ENCODE data around the gene KSR1.

KSR1 gene

GRCh38 chr17:27549251-27549893 is 93.1 kb downstream of the KSR1 start:
- no peak overlapping the region for H3K27ac ChIP-seq (ENCODE audit: low read depth, low read length)
- no peak overlapping the region for H3K9ac ChIP-seq (ENCODE audit: low read depth, low read length)
- no peaks in the 10 kb centered on the region for H3K4me1 ChIP-seq (ENCODE audit: control insufficient read depth, insufficient read depth, low read length)
- no peaks in the 10 kb centered on the region for H3K27me3 ChIP-seq (ENCODE audit: control insufficient read depth, insufficient read depth, low read length)
- H3K9me3 ChIP-seq (ENCODE audit: control insufficient read depth, insufficient read depth, low read length), result no peaks in the 10 kb centered on the region
- no peaks in the 10 kb centered on the region for H3K36me3 ChIP-seq (ENCODE audit: control insufficient read depth, insufficient read depth, low read length)
- no peak overlapping the region for H3K4me3 ChIP-seq (ENCODE audit: low read depth, low read length)

GRCh38 chr17:27550291-27550930 is 94.2 kb downstream of the KSR1 start:
- no peak overlapping the region for H3K9ac ChIP-seq (ENCODE audit: low read depth, low read length)
- H3K4me1 ChIP-seq (ENCODE audit: control insufficient read depth, insufficient read depth, low read length), result no peaks in the 10 kb centered on the region
- no peaks in the 10 kb centered on the region for H3K36me3 ChIP-seq (ENCODE audit: control insufficient read depth, insufficient read depth, low read length)
- H3K27me3 ChIP-seq (ENCODE audit: control insufficient read depth, insufficient read depth, low read length), result no peaks in the 10 kb centered on the region
- H3K27ac ChIP-seq (ENCODE audit: low read depth, low read length), result no peak overlapping the region
- no peak overlapping the region for H3K4me3 ChIP-seq (ENCODE audit: low read depth, low read length)
- no peaks in the 10 kb centered on the region for H3K9me3 ChIP-seq (ENCODE audit: control insufficient read depth, insufficient read depth, low read length)

GRCh38 chr17:27550974-27551505 is 94.8 kb downstream of the KSR1 start:
- H3K36me3 ChIP-seq (ENCODE audit: control insufficient read depth, insufficient read depth, low read length), result no peaks in the 10 kb centered on the region
- H3K9ac ChIP-seq (ENCODE audit: low read depth, low read length), result no peak overlapping the region
- no peaks in the 10 kb centered on the region for H3K4me1 ChIP-seq (ENCODE audit: control insufficient read depth, insufficient read depth, low read length)
- peak overlapping the region; percentile 37 for H3K27ac ChIP-seq (ENCODE audit: low read depth, low read length)
- H3K4me3 ChIP-seq (ENCODE audit: low read depth, low read length), result no peak overlapping the region
- H3K9me3 ChIP-seq (ENCODE audit: control insufficient read depth, insufficient read depth, low read length), result no peaks in the 10 kb centered on the region
- no peaks in the 10 kb centered on the region for H3K27me3 ChIP-seq (ENCODE audit: control insufficient read depth, insufficient read depth, low read length)

- no peaks in the 10 kb centered on the region for H3K27me3 ChIP-seq (ENCODE audit: control insufficient read depth, insufficient read depth, low read length)
- peak overlapping the region; percentile 38 for H3K27ac ChIP-seq (ENCODE audit: low read depth, low read length)
Measured at GRCh38 chr17:27551701-27552248, 95.5 kb downstream of the KSR1 start.

GRCh38 chr17:27552276-27552732 is 96.1 kb downstream of the KSR1 start:
- H3K4me3 ChIP-seq (ENCODE audit: low read depth, low read length), result no peak overlapping the region
- no peaks in the 10 kb centered on the region for H3K27me3 ChIP-seq (ENCODE audit: control insufficient read depth, insufficient read depth, low read length)
- H3K36me3 ChIP-seq (ENCODE audit: control insufficient read depth, insufficient read depth, low read length), result no peaks in the 10 kb centered on the region
- no peak overlapping the region for H3K9ac ChIP-seq (ENCODE audit: low read depth, low read length)
- H3K27ac ChIP-seq (ENCODE audit: low read depth, low read length), result peak overlapping the region; percentile 48
- H3K9me3 ChIP-seq (ENCODE audit: control insufficient read depth, insufficient read depth, low read length), result no peaks in the 10 kb centered on the region
- H3K4me1 ChIP-seq (ENCODE audit: control insufficient read depth, insufficient read depth, low read length), result no peaks in the 10 kb centered on the region

More at GRCh38 chr17:27551701-27552248, 95.5 kb downstream of the KSR1 start:
- Histone ChIP-seq H3K4me1 (ENCODE audit: control insufficient read depth, insufficient read depth, low read length) (no peaks in the 10 kb centered on the region), H3K4me3 (ENCODE audit: low read depth, low read length) (no peak overlapping the region), H3K9me3 (ENCODE audit: control insufficient read depth, insufficient read depth, low read length) (no peaks in the 10 kb centered on the region), H3K9ac (ENCODE audit: low read depth, low read length) (no peak overlapping the region), H3K36me3 (ENCODE audit: control insufficient read depth, insufficient read depth, low read length) (no peaks in the 10 kb centered on the region)

GRCh38 chr17:27553019-27553511 is 96.8 kb downstream of the KSR1 start:
- Histone ChIP-seq H3K27ac (ENCODE audit: low read depth, low read length) (no peak overlapping the region), H3K4me1 (ENCODE audit: control insufficient read depth, insufficient read depth, low read length) (no peaks in the 10 kb centered on the region), H3K27me3 (ENCODE audit: control insufficient read depth, insufficient read depth, low read length) (no peaks in the 10 kb centered on the region), H3K9me3 (ENCODE audit: control insufficient read depth, insufficient read depth, low read length) (no peaks in the 10 kb centered on the region), H3K36me3 (ENCODE audit: control insufficient read depth, insufficient read depth, low read length) (0 out of 2 replicates have a peak, but pooled peaks cover 1% of the 10 kb centered on the region), H3K4me3 (ENCODE audit: low read depth, low read length) (no peak overlapping the region), H3K9ac (ENCODE audit: low read depth, low read length) (no peak overlapping the region)

- H3K27me3 ChIP-seq (ENCODE audit: control insufficient read depth, insufficient read depth, low read length), result no peaks in the 10 kb centered on the region
- H3K36me3 ChIP-seq (ENCODE audit: control insufficient read depth, insufficient read depth, low read length), result peaks cover 4% of the 10 kb centered on the region; the same call in 1 of the 2 replicates
- H3K9ac ChIP-seq (ENCODE audit: low read depth, low read length), result no peak overlapping the region
- H3K9me3 ChIP-seq (ENCODE audit: control insufficient read depth, insufficient read depth, low read length), result no peaks in the 10 kb centered on the region
- no peaks in the 10 kb centered on the region for H3K4me1 ChIP-seq (ENCODE audit: control insufficient read depth, insufficient read depth, low read length)
- no peak overlapping the region for H3K4me3 ChIP-seq (ENCODE audit: low read depth, low read length)
- no peak overlapping the region for H3K27ac ChIP-seq (ENCODE audit: low read depth, low read length)
Measured at GRCh38 chr17:27554152-27554551, 97.9 kb downstream of the KSR1 start.

GRCh38 chr17:27554911-27555310 is 98.7 kb downstream of the KSR1 start:
- Histone ChIP-seq H3K4me3 (ENCODE audit: low read depth, low read length) (no peak overlapping the region), H3K27ac (ENCODE audit: low read depth, low read length) (no peak overlapping the region), H3K4me1 (ENCODE audit: control insufficient read depth, insufficient read depth, low read length) (peaks cover 7% of the 10 kb centered on the region; the same call in 1 of the 2 replicates), H3K27me3 (ENCODE audit: control insufficient read depth, insufficient read depth, low read length) (no peaks in the 10 kb centered on the region), H3K9me3 (ENCODE audit: control insufficient read depth, insufficient read depth, low read length) (no peaks in the 10 kb centered on the region), H3K36me3 (ENCODE audit: control insufficient read depth, insufficient read depth, low read length) (peaks cover 9% of the 10 kb centered on the region), H3K9ac (ENCODE audit: low read depth, low read length) (no peak overlapping the region)

GRCh38 chr17:27555339-27555738 is 99.1 kb downstream of the KSR1 start:
- no peak overlapping the region for H3K27ac ChIP-seq (ENCODE audit: low read depth, low read length)

GRCh38 chr17:27558341-27558740 is 102.1 kb downstream of the KSR1 start:
- peaks cover 13% of the 10 kb centered on the region for H3K4me1 ChIP-seq (ENCODE audit: control insufficient read depth, insufficient read depth, low read length)
- no peak overlapping the region for H3K27ac ChIP-seq (ENCODE audit: low read depth, low read length)
- peaks cover 9% of the 10 kb centered on the region for H3K36me3 ChIP-seq (ENCODE audit: control insufficient read depth, insufficient read depth, low read length)
- no peak overlapping the region for H3K4me3 ChIP-seq (ENCODE audit: low read depth, low read length)
- H3K9ac ChIP-seq (ENCODE audit: low read depth, low read length), result no peak overlapping the region
- H3K9me3 ChIP-seq (ENCODE audit: control insufficient read depth, insufficient read depth, low read length), result no peaks in the 10 kb centered on the region
- no peaks in the 10 kb centered on the region for H3K27me3 ChIP-seq (ENCODE audit: control insufficient read depth, insufficient read depth, low read length)

More at GRCh38 chr17:27555339-27555738, 99.1 kb downstream of the KSR1 start:
- H3K4me1 ChIP-seq (ENCODE audit: control insufficient read depth, insufficient read depth, low read length), result peaks cover 10% of the 10 kb centered on the region
- H3K27me3 ChIP-seq (ENCODE audit: control insufficient read depth, insufficient read depth, low read length), result no peaks in the 10 kb centered on the region
- peaks cover 9% of the 10 kb centered on the region for H3K36me3 ChIP-seq (ENCODE audit: control insufficient read depth, insufficient read depth, low read length)
- no peak overlapping the region for H3K9ac ChIP-seq (ENCODE audit: low read depth, low read length)
- no peak overlapping the region for H3K4me3 ChIP-seq (ENCODE audit: low read depth, low read length)
- no peaks in the 10 kb centered on the region for H3K9me3 ChIP-seq (ENCODE audit: control insufficient read depth, insufficient read depth, low read length)

Measured in HUES48 (cell line).